Astrocyte of the cerebellum (primary cell): ENCODE data around the gene TMEM255A.

Experiments
- DNase-seq: peaks from one replicate; pipeline ENCODE4 v3.0.0-alpha.2; 2011; ENCODE audit warnings: low read depth
- H3K4me3 ChIP-seq: 2 replicates; pipeline ENCODE4 v1.5.1; 2011; ENCODE audit warnings: mild to moderate bottlenecking, low read depth, low read length, moderate library complexity
- in situ Hi-C: cut with HindIII; loops from 2 replicates; pipeline ENCODE4 v1.10.0; 2017; ENCODE audit warnings: low sequenced_read_pairs
- TF ChIP-seq, protein P1 (sequence below): IDR thresholded peaks from 2 replicates; pipeline ENCODE4 v1.5.1; 2012; ENCODE audit warnings: low read length, low read depth, moderate library complexity, mild to moderate bottlenecking; ENCODE audit errors: missing control alignments

The TMEM255A gene

DNA sequence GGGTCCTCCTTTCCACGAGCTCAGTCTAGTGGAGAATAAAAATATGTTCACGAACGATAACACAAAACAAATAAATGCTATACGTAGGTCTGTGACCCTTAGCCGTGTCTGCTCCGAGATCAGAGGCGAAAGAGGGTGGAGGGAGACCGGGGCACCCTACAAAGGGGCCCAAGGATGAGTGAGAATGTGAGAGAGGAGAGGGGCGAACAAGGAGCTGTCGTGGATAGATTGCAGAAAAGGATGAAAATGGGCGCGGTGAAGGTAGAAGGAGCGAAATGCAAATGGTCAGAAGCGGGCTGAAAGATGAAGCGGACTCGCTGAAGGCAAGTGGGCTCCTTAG is 66.9 kb downstream of the TMEM255A start:
- no peak for DNase-seq
- in situ Hi-C loops, result no loop called here
- H3K4me3 ChIP-seq, result peak overlapping the region; percentile 64
- TF ChIP-seq, protein P1, sequence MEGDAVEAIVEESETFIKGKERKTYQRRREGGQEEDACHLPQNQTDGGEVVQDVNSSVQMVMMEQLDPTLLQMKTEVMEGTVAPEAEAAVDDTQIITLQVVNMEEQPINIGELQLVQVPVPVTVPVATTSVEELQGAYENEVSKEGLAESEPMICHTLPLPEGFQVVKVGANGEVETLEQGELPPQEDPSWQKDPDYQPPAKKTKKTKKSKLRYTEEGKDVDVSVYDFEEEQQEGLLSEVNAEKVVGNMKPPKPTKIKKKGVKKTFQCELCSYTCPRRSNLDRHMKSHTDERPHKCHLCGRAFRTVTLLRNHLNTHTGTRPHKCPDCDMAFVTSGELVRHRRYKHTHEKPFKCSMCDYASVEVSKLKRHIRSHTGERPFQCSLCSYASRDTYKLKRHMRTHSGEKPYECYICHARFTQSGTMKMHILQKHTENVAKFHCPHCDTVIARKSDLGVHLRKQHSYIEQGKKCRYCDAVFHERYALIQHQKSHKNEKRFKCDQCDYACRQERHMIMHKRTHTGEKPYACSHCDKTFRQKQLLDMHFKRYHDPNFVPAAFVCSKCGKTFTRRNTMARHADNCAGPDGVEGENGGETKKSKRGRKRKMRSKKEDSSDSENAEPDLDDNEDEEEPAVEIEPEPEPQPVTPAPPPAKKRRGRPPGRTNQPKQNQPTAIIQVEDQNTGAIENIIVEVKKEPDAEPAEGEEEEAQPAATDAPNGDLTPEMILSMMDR, result no peak

DNA sequence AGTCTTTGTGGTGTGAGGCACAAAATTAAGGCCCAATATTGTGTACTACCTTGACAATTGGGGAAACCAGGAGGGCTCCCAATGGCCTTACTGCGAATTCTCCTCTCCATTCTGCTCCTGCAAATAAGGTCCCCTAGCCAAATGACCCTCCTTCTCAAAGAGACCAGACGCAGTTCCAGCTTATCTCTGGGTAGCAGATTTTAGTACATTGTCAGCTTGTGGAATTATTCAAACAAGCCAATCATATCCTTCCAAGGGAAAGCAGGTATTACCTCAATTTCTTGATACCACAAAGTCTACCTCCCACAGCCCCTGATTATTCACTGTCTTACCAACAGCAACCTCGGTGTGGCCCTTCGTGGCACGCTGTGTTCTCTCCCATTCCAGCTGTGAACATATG is 68.4 kb downstream of the TMEM255A start:
- DNase-seq, result no peak
- TF ChIP-seq, protein P1, result no peak
- in situ Hi-C loops, result no loop called here
- H3K4me3 ChIP-seq, result no peak overlapping the region

DNA sequence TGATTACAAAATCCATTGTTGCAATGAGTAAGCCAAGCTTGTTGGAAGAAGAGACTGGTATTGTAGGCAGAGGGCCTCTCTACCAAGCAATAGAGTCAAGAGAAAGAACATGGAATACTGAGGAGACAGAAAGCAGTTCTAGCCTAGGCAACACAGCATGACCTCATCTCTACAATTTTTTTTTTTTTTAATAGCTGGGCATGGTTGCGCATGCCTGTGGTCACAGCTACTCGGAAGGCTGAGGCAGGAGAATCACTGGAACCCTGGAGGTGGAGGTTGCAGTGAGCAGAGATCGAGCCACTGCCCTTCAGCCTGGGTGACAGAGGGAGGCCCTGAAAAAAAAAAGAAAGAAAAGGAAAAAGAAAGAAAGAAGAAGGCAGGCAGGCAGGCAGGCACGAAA is 72.3 kb downstream of the TMEM255A start:
- in situ Hi-C loops, result no loop called here
- H3K4me3 ChIP-seq, result no peak overlapping the region
- no peak for DNase-seq
- TF ChIP-seq, protein P1, result no peak

DNA sequence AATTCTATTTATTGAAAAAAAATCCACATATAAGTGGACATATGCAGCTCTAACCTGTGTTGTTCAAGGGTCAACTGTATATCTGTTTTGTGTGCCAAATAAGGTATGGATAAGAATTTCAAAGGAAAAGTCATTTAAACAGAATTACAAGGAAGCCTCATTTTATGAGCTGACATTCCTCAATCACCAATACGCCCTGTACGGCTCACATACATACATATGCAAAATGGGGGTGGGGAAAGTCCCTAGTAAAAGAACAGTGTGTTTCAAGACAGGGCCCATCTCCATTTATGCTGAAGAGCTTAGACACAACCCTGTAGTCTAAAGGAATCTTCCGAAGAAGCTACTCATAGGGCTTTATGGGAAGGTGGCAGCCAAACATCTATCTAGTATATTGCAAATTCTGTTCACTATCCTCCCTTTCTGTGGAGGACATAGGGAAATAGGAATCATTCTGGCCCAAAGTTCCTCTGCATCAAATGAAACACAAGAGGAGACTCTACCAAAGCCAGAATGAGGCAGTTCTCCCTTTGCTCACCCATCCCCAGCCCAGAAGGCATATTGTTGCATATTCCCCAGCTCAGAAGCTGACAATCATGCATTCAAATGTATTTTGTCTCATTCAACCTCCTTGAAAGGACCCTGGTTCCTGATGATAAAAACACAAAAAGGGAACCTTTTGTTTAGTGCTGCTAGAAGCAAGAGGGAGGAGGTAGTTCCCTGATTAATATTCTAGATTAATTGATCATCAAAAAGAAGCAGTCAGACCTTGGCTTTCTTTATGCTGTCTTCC is 74.4 kb downstream of the TMEM255A start:
- DNase-seq, result no peak
- in situ Hi-C loops, result no loop called here

DNA sequence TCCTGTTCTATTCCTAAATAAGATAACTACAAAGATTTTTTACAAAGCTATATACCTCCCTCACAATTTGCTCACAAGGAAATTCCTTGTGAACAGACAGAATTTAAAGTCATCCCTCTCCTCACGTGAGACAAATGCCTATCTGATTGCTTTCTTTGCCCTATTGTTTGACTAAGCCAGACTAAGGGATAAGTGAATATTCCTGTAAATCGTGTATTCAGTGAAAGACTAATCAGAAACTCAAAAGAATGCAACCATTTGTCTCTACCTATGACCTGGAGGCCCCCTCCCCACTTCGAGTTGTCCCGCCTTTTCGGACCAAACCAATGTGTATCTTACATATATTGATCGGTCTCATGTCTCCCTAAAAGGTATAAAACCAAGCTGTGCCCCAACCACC is 76.0 kb downstream of the TMEM255A start:
- TF ChIP-seq, protein P1, result no peak
- in situ Hi-C loops, result no loop called here
- DNase-seq, result no peak
- no peak overlapping the region for H3K4me3 ChIP-seq

More for the DNA sequence above, 74.4 kb downstream of the TMEM255A start:
- no peak overlapping the region for H3K4me3 ChIP-seq
- TF ChIP-seq, protein P1, result no peak

DNA sequence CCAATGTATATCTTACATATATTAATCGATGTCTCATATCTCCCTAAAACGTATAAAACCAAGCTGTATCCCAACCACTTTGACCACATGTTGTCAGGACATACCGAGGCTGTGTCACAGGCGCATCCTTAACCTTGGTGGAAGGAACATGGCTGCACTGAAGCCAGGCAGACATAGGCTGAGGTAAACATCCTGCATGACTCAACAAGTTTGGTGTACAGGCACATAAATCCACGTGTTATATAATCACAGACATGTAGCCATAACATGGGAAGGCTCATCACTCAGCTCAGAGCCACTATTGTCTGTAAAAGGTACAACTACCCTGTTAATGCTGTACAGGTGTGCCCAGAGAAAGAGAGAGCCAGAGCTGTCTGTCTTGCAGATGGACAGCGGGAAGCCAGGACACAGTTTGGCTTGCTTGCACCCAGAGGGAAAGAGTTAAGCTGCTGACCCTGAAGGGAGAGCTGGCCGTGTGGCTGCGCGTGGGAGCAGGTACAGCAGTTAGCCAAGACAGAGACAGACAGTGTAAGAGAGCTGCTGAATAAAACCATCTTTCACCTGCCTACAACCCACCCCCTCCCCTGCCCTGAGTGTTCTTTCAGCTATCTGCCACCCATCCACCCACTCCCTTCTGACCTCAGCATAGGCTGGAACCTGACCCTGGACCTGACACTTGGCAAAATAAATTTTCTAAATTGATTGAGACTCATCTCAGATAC is 82.9 kb downstream of the TMEM255A start:
- DNase-seq, result no peak
- H3K4me3 ChIP-seq, result no peak overlapping the region
- TF ChIP-seq, protein P1, result no peak
- in situ Hi-C loops, result no loop called here
